HUES64 (cell line): Measurements from ENCODE around the gene RNF225.

ENCODE experiments used
- H3K27ac ChIP-seq: 2 replicates; pipeline ENCODE4 v1.7.0; 2013; ENCODE audit warnings: low read depth, low read length, inconsistent platforms
- H3K27me3 ChIP-seq: 2 replicates; pipeline ENCODE4 v1.6.1; 2013; ENCODE audit warnings: mild to moderate bottlenecking, low read length; ENCODE audit not compliant: insufficient read depth
- H3K36me3 ChIP-seq: 2 replicates; pipeline ENCODE4 v1.6.1; 2013; ENCODE audit warnings: mild to moderate bottlenecking, low read length; ENCODE audit not compliant: insufficient read depth
- H3K4me1 ChIP-seq: 2 replicates; pipeline ENCODE4 v1.6.1; 2013; ENCODE audit warnings: mild to moderate bottlenecking, low read length, moderate library complexity; ENCODE audit not compliant: insufficient read depth
- H3K4me3 ChIP-seq: 2 replicates; pipeline ENCODE4 v1.5.1; 2013; ENCODE audit warnings: mild to moderate bottlenecking, low read length, moderate library complexity
- H3K9ac ChIP-seq: 2 replicates; pipeline ENCODE4 v1.6.1; 2013; ENCODE audit warnings: mild to moderate bottlenecking, low read depth, low read length
- H3K9me3 ChIP-seq: 2 replicates; pipeline ENCODE4 v1.6.1; 2013; ENCODE audit warnings: low read depth, low read length; ENCODE audit not compliant: insufficient read depth
- WGBS: fragments of 150-250, 120-280 bp; methylation state at CpG from one replicate; pipeline ENCODE4 v1.1.7; 2013; ENCODE audit warnings: missing lambda C conversion rate; 5-methylcytosine and 5-hydroxymethylcytosine counted together

Gene RNF225

DNA sequence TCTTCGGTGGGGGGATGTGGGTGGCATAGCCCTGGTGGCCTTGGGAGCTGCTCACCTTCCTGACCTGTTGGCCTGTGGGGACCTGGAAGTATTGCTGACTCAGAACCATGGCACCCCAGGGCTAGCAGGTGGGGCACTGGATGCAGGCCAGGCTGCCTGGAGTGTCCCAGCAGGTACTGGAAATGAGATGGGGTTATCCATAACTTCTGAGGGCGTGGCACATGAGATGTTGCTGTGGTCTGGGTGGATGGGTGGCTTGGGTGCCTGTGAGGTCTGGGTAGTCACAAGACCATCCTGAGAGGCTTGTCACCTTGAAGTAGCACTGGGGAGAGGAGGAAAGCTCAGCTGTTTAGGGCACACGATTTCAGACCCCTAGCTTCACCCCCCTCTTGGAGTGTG is 636 bp upstream of the RNF225 start:
- peaks cover 15% of the 10 kb centered on the region for H3K27me3 ChIP-seq
- H3K36me3 ChIP-seq, result peaks cover 51% of the 10 kb centered on the region
- H3K9me3 ChIP-seq, result no peaks in the 10 kb centered on the region
- H3K27ac ChIP-seq, result no peak overlapping the region
- no peak overlapping the region for H3K9ac ChIP-seq
- 85% methylated on average over 3 of the region's 3 CpGs for WGBS
- H3K4me1 ChIP-seq, result no peaks in the 10 kb centered on the region
- no peak overlapping the region for H3K4me3 ChIP-seq

- WGBS, result 51% methylated on average over 75 of the region's 75 CpGs
- no peak overlapping the region for H3K27ac ChIP-seq
- H3K9ac ChIP-seq, result peak overlapping the region; percentile 51; the same call in 1 of the 2 replicates
- no peaks in the 10 kb centered on the region for H3K4me1 ChIP-seq
- H3K9me3 ChIP-seq, result no peaks in the 10 kb centered on the region
- H3K4me3 ChIP-seq, result peak overlapping the region; percentile 47
- H3K36me3 ChIP-seq, result peaks cover 40% of the 10 kb centered on the region
- peaks cover 18% of the 10 kb centered on the region for H3K27me3 ChIP-seq
Observed at GRCh38 chr19:58395979-58396627, 647 bp downstream of the RNF225 start.

DNA sequence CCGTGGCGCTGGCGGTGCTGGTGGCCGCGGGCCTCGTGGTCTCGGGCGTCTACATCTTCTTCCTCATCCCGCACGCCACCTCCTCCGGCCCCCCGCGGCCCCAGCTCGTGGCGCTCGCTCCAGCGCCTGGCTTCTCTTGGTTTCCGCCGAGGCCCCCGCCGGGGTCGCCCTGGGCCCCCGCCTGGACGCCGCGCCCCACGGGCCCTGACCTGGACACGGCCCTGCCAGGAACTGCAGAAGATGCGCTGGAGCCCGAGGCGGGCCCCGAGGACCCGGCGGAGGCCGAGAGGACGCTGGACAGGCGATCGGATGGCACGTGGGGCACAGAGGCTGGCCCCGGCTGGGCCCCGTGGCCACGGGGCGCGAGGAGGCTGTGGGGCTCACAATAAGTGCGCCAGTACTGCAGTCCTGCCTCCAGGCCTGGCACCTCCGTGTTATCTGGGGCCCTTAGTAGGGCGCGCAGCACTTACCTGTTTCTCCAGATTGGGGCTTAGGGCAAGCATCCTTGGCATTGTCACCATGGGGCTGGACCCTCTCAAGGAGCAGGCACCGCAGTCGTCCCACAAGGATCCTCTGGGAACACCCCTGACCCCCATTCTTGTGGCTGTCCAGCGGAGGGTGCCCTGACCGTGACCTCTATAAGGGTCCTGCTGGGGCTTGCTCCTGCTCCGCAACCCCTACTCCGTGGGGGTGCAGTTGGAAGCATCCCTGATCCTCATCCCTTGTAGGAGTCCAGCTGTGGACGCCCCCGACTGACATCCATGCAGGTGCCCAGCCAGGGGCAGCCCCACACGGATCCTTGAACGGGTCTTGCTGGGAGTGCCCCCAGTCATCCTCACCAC is 1.5 kb downstream of the RNF225 start:
- no peak overlapping the region for H3K9ac ChIP-seq
- 84% methylated on average over 58 of the region's 58 CpGs for WGBS
- no peaks in the 10 kb centered on the region for H3K4me1 ChIP-seq
- H3K27ac ChIP-seq, result no peak overlapping the region
- peaks cover 32% of the 10 kb centered on the region for H3K36me3 ChIP-seq
- H3K4me3 ChIP-seq, result peak overlapping the region; percentile 47
- peaks cover 18% of the 10 kb centered on the region for H3K27me3 ChIP-seq
- H3K9me3 ChIP-seq, result no peaks in the 10 kb centered on the region

- Histone ChIP-seq H3K4me3 (no peak overlapping the region), H3K36me3 (peaks cover 25% of the 10 kb centered on the region), H3K27me3 (peaks cover 18% of the 10 kb centered on the region), H3K9me3 (no peaks in the 10 kb centered on the region), H3K27ac (no peak overlapping the region), H3K4me1 (no peaks in the 10 kb centered on the region), H3K9ac (no peak overlapping the region)
- WGBS, result 87% methylated on average over 7 of the region's 7 CpGs
Observed at GRCh38 chr19:58397533-58398037, 2.1 kb downstream of the RNF225 start.

DNA sequence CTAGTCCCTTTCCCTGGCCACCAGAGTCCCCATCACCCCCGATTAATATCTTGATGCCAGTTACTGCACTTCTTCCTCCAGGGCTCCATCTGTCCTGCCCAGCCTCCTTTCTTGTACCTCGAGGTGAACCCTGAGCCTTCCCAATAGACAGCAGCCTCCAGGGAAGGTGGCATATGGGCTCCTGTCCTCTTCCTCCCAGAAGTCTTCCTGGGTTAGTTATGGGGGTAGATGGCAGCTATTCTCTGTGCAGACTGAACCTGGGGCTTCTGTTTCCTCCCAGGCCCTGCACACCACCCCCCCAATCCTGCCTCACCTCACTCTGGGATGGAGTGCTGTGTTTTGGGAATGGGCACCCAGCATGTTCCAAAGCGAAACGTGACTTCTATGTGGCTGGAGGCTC is 2.6 kb downstream of the RNF225 start:
- H3K9ac ChIP-seq, result no peak overlapping the region
- H3K4me3 ChIP-seq, result no peak overlapping the region
- H3K27ac ChIP-seq, result no peak overlapping the region
- H3K27me3 ChIP-seq, result peaks cover 18% of the 10 kb centered on the region
- H3K4me1 ChIP-seq, result no peaks in the 10 kb centered on the region
- 89% methylated on average over 4 of the region's 4 CpGs for WGBS
- no peaks in the 10 kb centered on the region for H3K9me3 ChIP-seq
- peaks cover 20% of the 10 kb centered on the region for H3K36me3 ChIP-seq

- no peak overlapping the region for H3K27ac ChIP-seq
- H3K36me3 ChIP-seq, result peaks cover 15% of the 10 kb centered on the region
- no peak overlapping the region for H3K9ac ChIP-seq
- no peaks in the 10 kb centered on the region for H3K4me1 ChIP-seq
- H3K4me3 ChIP-seq, result no peak overlapping the region
- WGBS, result 96% methylated on average over 6 of the region's 6 CpGs
- no peaks in the 10 kb centered on the region for H3K9me3 ChIP-seq
- H3K27me3 ChIP-seq, result peaks cover 18% of the 10 kb centered on the region
Observed at GRCh38 chr19:58398545-58398944, 3.1 kb downstream of the RNF225 start.

DNA sequence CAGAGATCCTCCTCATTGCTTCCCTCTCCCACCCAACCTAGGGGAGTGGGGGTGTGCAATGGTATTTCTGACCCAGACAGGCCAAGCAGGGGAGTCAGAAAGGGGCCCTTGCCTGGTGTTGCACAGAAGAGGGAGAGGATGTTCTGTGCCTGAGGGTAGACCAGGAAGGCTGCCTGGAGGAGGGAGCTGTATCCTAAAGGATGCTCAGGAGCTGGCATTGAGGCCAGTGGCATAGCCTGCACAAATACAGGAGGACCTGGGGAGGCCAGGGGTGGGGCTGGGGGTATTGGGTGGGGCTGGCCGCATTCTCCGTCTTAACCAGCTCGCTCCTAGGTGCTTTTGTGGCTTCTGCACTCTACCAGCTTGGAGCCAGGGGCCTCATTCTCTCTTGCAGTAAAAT is 4.4 kb downstream of the RNF225 start:
- no peak overlapping the region for H3K9ac ChIP-seq
- peaks cover 18% of the 10 kb centered on the region for H3K27me3 ChIP-seq
- WGBS, result 88% methylated on average over 3 of the region's 3 CpGs
- peaks cover 2% of the 10 kb centered on the region for H3K36me3 ChIP-seq
- H3K4me1 ChIP-seq, result no peaks in the 10 kb centered on the region
- H3K9me3 ChIP-seq, result no peaks in the 10 kb centered on the region
- no peak overlapping the region for H3K4me3 ChIP-seq
- H3K27ac ChIP-seq, result no peak overlapping the region

GRCh38 chr19:58400316-58400915 is 5.0 kb downstream of the RNF225 start:
- Histone ChIP-seq H3K4me3 (peak overlapping the region; percentile 70), H3K9me3 (no peaks in the 10 kb centered on the region), H3K27me3 (peaks cover 18% of the 10 kb centered on the region), H3K4me1 (no peaks in the 10 kb centered on the region), H3K9ac (no peak overlapping the region), H3K27ac (no peak overlapping the region), H3K36me3 (no peaks in the 10 kb centered on the region)
- WGBS, result 79% methylated on average over 18 of the region's 18 CpGs

DNA sequence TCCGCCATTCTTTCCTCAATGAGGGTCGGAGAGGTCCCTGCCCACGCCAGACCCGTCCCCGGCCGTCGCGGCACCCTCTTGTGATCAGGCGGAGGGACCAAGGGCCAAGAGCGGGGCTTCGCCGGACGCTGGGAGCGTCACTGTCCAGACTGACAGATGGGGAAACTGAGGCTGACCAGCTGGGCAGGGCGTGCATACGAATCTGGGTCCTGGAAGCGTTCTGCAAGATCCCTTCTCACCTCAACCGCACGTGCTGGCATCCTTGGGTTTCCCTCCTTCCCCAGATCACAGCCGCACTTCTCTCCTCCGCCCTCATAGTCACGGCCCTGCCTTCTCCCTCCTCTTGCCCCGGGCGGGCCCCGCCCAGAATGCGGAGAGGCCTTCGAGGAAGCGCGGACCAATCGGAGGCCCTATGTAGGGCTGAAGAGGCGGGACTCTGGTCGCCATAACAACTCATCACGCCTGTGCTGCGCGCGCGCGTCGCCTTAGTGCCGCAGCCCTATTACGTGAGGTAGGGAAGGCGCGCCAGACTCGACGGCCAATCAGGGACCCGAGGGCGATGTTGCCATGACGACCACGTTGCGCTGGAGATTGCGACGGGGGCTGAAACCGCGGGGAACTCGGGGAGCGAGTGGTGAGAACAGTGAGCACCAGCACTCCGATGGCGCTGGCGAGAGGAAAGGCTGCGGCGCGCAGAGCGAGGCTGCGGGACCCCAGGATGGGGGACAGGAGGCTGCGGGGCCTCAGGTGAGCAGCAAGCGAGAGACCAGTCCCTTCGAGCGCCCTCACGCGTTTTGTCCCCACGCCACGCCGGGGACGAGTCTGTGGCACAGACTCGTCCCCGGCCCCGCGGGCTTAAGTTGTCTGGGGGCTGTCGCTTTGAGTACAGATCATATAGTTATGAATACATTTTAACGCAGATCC is 5.7 kb downstream of the RNF225 start:
- no peaks in the 10 kb centered on the region for H3K36me3 ChIP-seq
- H3K27me3 ChIP-seq, result peaks cover 18% of the 10 kb centered on the region
- H3K4me1 ChIP-seq, result no peaks in the 10 kb centered on the region
- H3K9me3 ChIP-seq, result no peaks in the 10 kb centered on the region
- WGBS, result 6% methylated on average over 78 of the region's 80 CpGs
- peak overlapping the region; percentile 64; the same call in 1 of the 2 replicates for H3K9ac ChIP-seq
- H3K27ac ChIP-seq, result peak overlapping the region; percentile 62; the same call in 1 of the 2 replicates
- peak overlapping the region; percentile 70 for H3K4me3 ChIP-seq

- Histone ChIP-seq H3K27me3 (peaks cover 13% of the 10 kb centered on the region), H3K4me3 (peak overlapping the region; percentile 70), H3K27ac (no peak overlapping the region), H3K9ac (peak overlapping the region; percentile 64; the same call in 1 of the 2 replicates), H3K36me3 (no peaks in the 10 kb centered on the region), H3K4me1 (no peaks in the 10 kb centered on the region), H3K9me3 (no peaks in the 10 kb centered on the region)
- 53% methylated on average over 22 of the region's 23 CpGs for WGBS
Observed at GRCh38 chr19:58401840-58402421, 6.5 kb downstream of the RNF225 start.
